ENCODE results near the gene API5. TPM values are rescaled to one million over a fixed set of nuclear protein-coding genes. Genes with fewer than 3 reads are reported as not detected.

Gene API5
- 100 to 1,000 TPM in 3 of 4 donors, 10 to 100 TPM in 1; 73.7 to 125 (median 113) TPM for total RNA-seq
- 10 to 100 TPM; 38.4 to 45.6 (median 44.6) TPM for polyA plus RNA-seq

DNA sequence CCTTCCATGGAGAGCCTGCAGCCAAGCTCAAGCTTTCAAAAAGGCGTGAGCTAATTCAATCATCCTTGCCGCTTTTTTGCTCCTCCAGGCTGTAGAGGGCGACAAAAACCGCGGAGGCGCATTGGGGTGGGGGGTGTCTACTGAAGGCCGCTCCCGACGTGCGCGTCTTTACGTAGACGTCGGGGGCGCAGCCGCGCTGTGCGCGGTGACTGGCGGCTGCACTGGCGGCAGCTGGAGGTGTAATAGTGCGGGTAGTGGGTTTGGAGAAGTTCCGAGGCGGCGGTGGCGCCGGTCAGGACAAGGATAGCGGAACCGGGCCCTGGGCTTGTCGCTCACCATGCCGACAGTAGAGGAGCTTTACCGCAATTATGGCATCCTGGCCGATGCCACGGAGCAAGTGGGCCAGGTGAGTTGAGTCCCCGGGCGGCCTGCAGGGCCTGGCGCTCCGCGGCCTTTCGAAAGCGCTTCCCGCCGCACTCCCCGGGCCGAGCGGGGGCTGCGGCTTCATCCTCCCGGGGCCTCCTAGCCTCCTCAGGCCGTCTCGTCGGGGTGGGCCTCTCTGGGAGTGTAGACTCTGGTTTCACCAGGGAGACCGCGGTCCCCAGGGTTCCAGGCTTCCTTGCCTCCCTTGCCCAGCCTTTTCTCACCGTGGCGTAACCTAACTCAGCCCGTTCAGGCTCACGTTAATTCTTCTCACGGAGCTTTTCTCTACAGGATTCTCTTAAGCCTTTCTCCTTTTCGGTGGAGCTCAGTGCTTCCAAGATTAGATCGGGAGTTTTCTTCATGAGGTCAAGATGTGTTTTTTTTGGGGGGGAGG lies at the start of gene API5:
Gene API5, plus strand, starts transcription at position 206 of the 817 bp plus-strand sequence. Its CDS starts 132 bp downstream, at position 338.
- peaks cover 0 to 27% (median 22%) of the 10 kb centered on the region in 4 donors for H3K4me1 ChIP-seq
- H3K4me3 ChIP-seq: peak within 1 kb of the TSS; percentile 75 to 86 (median 79)
- H3K27ac ChIP-seq: peak within 1 kb of the TSS; percentile 83 to 89 (median 86)
- H3K36me3 ChIP-seq: peaks cover 0 to 4% (median 0%) of the 10 kb centered on the region in 4 donors
- no peaks in the 10 kb centered on the region for H3K9me3 ChIP-seq
- no peaks in the 10 kb centered on the region for H3K27me3 ChIP-seq
- peak; percentile 92 for DNase-seq
- TF ChIP-seq POLR2A (IDR thresholded peaks at IDR 0.05) (peak; percentile 65 to 82), EP300 (IDR thresholded peaks at IDR 0.05) (no peak), POLR2AphosphoS5 (IDR thresholded peaks at IDR 0.05) (peak; percentile 64 to 92 (median 86))
- TF ChIP-seq, protein P1, sequence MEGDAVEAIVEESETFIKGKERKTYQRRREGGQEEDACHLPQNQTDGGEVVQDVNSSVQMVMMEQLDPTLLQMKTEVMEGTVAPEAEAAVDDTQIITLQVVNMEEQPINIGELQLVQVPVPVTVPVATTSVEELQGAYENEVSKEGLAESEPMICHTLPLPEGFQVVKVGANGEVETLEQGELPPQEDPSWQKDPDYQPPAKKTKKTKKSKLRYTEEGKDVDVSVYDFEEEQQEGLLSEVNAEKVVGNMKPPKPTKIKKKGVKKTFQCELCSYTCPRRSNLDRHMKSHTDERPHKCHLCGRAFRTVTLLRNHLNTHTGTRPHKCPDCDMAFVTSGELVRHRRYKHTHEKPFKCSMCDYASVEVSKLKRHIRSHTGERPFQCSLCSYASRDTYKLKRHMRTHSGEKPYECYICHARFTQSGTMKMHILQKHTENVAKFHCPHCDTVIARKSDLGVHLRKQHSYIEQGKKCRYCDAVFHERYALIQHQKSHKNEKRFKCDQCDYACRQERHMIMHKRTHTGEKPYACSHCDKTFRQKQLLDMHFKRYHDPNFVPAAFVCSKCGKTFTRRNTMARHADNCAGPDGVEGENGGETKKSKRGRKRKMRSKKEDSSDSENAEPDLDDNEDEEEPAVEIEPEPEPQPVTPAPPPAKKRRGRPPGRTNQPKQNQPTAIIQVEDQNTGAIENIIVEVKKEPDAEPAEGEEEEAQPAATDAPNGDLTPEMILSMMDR (IDR thresholded peaks at IDR 0.05): peak in 3 of 4 experiments; percentile 38 to 63 (median 49)
- 0% methylated on average over 60 of the region's 60 CpGs for WGBS, 2 donors
- intact Hi-C loops (cut with DNase I): loop anchor here (2.0 kb wide), 1 partner anchor 47 kb away; the partner anchor contains the start of gene TTC17

DNA sequence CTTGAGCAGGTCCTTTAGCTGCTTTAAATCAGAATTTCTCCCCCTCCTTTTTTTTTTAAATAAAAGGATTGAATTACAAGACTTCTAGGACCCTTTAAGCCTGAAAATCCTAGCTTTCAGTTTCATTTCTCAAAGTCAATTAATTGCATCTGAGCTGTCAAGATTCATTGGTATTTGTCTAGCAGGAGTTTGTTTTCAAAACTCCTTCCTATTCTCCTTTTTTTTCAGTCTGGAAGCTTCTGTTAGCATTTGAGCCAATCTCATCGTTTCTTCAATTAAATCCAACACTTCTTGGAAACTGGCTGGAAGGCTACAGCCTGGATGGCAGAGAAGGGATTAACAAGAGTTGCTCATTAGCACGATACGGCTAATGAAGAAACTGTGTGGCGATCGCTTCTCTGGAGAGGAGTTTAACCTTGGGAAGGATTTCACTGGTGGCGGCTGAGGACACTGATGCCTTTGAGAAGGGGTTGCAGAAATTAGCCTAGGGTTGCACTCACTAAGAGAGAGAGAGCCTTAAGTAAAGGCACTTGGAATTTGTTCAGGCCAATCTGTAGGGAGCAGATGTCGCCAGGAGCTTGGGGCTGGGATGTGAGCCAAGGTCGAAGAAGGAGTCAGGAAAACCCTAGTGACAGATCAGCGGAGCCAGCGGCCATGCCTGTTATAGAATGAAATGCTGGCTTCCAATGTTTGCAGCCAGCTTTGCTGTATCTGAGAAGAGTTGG lies 43.8 kb upstream of the API5 start:
- DNase-seq: no peak

DNA sequence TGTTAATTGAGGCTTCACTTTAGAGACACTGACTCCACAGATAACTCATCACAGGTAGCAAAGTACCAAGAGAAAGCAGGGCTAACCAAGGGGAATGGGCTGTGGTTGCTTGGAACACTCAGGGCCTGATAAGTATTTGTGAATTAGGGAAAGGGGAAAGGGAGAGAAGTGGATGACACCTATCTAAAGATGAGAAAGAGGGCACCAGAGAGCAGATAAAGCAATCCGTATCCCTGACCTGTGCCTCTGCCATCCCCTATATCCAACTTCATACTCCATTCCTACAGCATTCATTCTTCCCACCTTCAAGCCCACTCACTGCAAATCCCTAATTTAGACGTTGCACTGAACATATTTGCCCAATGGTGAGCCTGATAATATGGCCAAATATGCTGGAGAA lies 43.0 kb upstream of the API5 start:
- Histone ChIP-seq H3K36me3 (no peaks in the 10 kb centered on the region), H3K9me3 (no peaks in the 10 kb centered on the region), H3K27me3 (no peaks in the 10 kb centered on the region), H3K4me1 (peaks cover 0 to 4% (median 0%) of the 10 kb centered on the region in 4 donors), H3K4me3 (no peak overlapping the region), H3K27ac (no peak overlapping the region)
- intact Hi-C loops (cut with DNase I): no loop called here
- TF ChIP-seq EP300 (IDR thresholded peaks at IDR 0.05) (no peak), POLR2A (IDR thresholded peaks at IDR 0.05) (no peak), POLR2AphosphoS5 (IDR thresholded peaks at IDR 0.05) (no peak)
- TF ChIP-seq, protein P1 (IDR thresholded peaks at IDR 0.05): no peak
- WGBS, 2 donors: 26% methylated on average over 2 of the region's 2 CpGs
- no peak for DNase-seq

More for the DNA sequence above, 43.8 kb upstream of the API5 start:
- TF ChIP-seq EP300 (IDR thresholded peaks at IDR 0.05) (no peak), POLR2AphosphoS5 (IDR thresholded peaks at IDR 0.05) (no peak), POLR2A (IDR thresholded peaks at IDR 0.05) (no peak)
- TF ChIP-seq, protein P1 (IDR thresholded peaks at IDR 0.05): no peak
- no peaks in the 10 kb centered on the region for H3K36me3 ChIP-seq
- 69% methylated on average over 10 of the region's 10 CpGs for WGBS, 2 donors
- no peak overlapping the region for H3K27ac ChIP-seq
- H3K4me1 ChIP-seq: peaks cover 0 to 4% (median 0%) of the 10 kb centered on the region in 4 donors
- no peak overlapping the region for H3K4me3 ChIP-seq
- no peaks in the 10 kb centered on the region for H3K9me3 ChIP-seq
- intact Hi-C loops (cut with DNase I): no loop called here
- no peaks in the 10 kb centered on the region for H3K27me3 ChIP-seq

DNA sequence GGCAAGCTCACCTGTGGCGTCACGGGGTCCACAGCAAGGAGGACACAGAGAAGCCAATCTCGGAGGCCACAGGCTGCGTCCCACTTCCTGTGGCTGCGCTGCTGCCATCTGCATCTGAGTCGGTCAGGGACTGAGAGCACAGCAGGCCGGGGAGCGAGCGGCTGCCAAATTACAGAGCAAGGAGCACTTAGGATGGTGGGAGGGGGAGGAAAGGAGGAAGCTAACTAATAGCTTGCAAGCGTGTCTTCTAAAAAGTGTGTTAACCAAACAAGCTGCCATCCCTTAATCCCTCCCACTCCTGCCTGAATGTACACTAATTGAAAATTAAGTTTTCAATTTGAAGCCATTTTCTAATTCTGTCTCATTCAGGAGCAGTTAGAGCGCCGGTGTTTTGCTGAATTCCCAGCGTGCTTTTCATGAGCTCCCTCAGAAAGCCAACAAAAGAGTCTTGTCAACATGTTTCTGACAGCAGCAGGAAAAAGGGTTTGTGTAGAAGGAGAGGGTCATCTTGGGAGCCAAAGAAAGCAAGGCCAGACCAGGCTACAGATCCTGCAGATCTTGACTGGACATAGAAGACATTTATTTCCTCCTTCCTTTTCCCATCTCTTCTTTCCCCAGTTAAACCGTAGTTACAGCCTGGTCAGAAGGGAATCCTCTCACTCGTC lies 42.4 kb upstream of the API5 start:
- intact Hi-C loops (cut with DNase I): no loop called here
- Histone ChIP-seq H3K4me1 (peaks cover 0 to 4% (median 0%) of the 10 kb centered on the region in 4 donors), H3K4me3 (no peak overlapping the region), H3K27ac (no peak overlapping the region), H3K36me3 (no peaks in the 10 kb centered on the region), H3K27me3 (no peaks in the 10 kb centered on the region), H3K9me3 (no peaks in the 10 kb centered on the region)
- peak; percentile 65 for DNase-seq
- 39 to 62% methylated on average over 15 of the region's 15 CpGs for WGBS, 2 donors
- TF ChIP-seq POLR2A (IDR thresholded peaks at IDR 0.05) (no peak), POLR2AphosphoS5 (IDR thresholded peaks at IDR 0.05) (no peak), EP300 (IDR thresholded peaks at IDR 0.05) (no peak)
- TF ChIP-seq, protein P1 (IDR thresholded peaks at IDR 0.05): no peak

Measured in sigmoid colon (tissue), 7 donors.